GM12864 (cell line): ENCODE data around the gene TK1.
A peak's percentile ranks its signal among the peaks of the same experiment; 100 is the strongest.

ENCODE experiments used
- DNase-seq: peaks from one replicate; pipeline ENCODE4 v3.0.0-alpha.2; 2011; ENCODE audit warnings: low read depth
- H3K4me3 ChIP-seq: 2 replicates; pipeline ENCODE4 v1.5.1; 2011; ENCODE audit warnings: mild to moderate bottlenecking, low read depth, low read length, control low read depth
- CTCF ChIP-seq: IDR thresholded peaks from 2 replicates; pipeline ENCODE4 v1.5.1; 2011; ENCODE audit warnings: low read depth, mild to moderate bottlenecking, moderate library complexity, low read length, control low read depth, inconsistent platforms; ENCODE audit errors: missing control alignments

Gene TK1

DNA sequence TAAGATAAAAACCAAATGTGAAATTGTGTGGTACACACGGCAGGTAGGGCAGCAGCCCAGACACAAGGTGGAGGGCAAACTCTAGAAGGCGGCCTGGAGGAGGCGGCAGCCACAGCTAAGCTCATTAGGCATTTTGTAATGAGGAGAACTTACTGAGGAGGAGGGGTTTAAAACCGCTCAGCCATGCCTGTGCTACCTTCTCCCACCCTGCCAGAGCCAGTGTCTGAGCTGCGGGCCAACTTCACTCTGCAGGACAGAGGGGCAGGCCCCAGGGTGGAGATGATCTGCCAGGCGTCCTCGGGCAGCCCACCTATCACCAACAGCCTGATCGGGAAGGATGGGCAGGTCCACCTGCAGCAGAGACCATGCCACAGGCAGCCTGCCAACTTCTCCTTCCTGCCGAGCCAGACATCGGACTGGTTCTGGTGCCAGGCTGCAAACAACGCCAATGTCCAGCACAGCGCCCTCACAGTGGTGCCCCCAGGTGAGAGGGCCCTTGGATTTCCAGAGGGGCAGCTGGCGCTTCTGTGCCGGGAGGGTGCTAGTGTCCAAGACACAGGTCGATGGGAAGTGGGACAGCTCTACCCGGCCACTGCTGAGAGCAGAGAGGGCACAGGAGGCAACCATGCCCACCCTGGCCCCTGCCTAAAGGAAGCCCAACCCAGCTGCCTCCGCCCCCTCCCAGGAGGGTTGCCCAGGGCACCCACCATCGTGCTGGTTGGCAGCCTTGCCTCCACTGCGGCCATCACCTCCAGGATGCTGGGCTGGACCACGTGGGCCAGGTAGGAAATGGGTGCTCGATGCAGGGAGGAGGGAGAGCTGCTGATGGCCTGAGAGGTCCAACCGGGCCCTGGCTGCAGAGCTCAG lies 22.7 kb downstream of the TK1 start:
- no peak overlapping the region for H3K4me3 ChIP-seq
- no peak for DNase-seq
- no peak for TF ChIP-seq CTCF

- no peak for TF ChIP-seq CTCF
- peak; percentile 73 for DNase-seq
- no peak overlapping the region for H3K4me3 ChIP-seq
These were observed 27.2 kb downstream of the TK1 start for GRCh38 chr17:78159575-78160158.

DNA sequence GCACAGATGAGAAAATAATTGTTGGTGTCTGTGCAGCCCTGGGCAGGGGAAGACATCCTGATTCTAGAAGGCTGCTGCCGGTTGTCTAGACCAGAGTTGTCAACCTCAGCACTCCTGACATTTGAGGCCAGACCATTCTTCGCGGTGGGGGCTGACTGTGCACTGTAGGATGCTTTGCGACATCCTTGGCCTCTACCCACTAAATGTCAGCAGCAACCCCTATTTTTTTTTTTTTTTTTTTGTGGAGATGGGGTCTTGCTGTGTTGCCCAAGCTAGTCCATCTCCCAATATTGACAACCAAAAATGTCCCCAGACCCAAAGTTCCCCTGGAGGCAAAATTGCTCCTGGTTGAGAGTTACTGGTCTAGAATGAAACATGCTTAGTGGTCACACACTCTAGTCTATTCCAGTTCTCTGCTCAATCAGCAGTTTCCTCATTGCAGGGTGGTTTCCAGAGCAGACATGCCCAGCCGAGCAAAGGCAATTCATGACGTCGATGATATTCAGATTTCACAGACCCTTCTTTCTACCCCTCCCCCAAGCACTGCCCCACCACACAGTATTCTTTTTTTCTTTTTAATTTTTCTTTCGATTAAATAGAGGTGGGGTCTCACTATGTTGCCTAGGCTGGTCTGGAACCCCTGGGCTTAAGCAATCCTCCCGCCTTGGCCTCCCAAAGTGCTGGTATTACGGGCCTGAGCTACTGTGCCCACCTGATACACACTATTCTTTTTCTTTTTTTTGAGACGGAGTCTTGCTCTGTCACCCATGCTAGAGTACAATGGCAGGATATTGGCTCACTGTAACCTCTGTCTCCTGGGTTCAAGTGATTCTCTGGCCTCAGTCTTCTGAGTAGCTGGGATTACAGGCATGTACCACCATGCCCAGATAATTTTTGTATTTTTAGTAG lies 31.7 kb downstream of the TK1 start:
- H3K4me3 ChIP-seq: no peak overlapping the region
- no peak for TF ChIP-seq CTCF
- peak; percentile 86 for DNase-seq

- no peak overlapping the region for H3K4me3 ChIP-seq
- TF ChIP-seq CTCF: no peak
- no peak for DNase-seq
These were observed 35.3 kb downstream of the TK1 start for GRCh38 chr17:78151514-78152008.

DNA sequence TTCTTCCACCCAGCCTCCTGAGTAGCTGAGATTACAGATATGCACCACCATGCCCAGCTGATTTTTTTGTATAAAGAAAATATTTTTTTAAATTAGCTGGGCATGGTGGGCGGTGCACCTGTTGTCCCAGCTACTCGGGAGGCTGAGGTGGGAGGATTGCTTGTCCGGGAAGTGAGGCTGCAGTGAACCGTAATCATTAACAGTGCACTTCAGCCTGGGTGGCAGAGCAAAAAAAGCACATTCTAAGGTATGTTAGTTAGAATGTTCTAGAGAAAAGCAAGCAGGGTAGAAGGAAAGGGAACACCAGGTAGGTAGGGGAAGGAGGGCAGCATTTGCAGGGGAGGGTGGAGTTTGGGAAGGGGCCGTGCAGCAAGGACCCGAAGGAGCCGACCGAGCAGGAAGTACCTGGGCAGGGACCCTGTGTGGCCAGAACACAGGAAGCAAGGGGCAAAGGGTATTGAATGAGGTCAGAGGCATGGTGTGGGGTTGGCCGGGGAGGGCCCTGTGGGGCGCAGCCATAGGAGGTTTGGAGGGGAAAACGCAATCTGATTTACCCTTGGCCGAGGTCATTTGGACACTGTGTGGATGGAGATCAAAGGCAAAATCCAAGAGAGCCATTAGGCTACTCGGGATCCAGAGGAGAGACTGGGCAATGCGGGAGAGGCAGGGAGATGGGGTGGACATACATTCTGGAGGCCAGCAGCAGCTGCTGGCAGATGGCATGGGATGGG lies 38.4 kb downstream of the TK1 start:
- no peak overlapping the region for H3K4me3 ChIP-seq
- DNase-seq: no peak
- no peak for TF ChIP-seq CTCF

- no peak overlapping the region for H3K4me3 ChIP-seq
- no peak for TF ChIP-seq CTCF
- DNase-seq: peak; percentile 73
These were observed 39.4 kb downstream of the TK1 start for GRCh38 chr17:78147315-78147998.
